Activated CD8-positive, alpha-beta memory T cell treated with anti-CD3 and anti-CD28 coated beads for 48 hours (primary cell): ENCODE results near the gene COX7A2.

ENCODE experiments used
- DNase-seq, 3 experiments: peaks; one replicate each; pipeline ENCODE4 v3.0.0-alpha.2; 2020; ENCODE audit warnings: low read depth in 2 of 3, low spot score in 2 of 3

COX7A2 gene

DNA sequence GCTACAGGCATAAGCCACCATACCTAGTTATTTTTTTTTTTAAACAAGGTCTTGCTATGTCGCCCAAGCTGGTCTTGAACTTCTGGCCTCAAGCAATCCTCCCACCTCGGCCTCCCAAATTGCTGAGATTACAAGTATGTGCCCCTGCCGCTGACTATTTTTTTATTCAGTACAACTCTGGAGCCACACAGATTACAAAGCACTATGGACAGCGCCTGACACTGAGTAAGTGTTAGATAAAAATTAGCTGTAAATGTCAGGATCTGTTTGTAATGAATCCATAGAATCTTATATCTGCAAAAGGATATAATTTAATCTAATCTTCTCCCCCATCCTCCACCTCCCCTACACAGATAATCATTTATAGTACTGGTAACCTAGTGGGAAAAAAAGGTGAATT, 22.5 kb downstream of the COX7A2 start:
- no peak for DNase-seq

DNA sequence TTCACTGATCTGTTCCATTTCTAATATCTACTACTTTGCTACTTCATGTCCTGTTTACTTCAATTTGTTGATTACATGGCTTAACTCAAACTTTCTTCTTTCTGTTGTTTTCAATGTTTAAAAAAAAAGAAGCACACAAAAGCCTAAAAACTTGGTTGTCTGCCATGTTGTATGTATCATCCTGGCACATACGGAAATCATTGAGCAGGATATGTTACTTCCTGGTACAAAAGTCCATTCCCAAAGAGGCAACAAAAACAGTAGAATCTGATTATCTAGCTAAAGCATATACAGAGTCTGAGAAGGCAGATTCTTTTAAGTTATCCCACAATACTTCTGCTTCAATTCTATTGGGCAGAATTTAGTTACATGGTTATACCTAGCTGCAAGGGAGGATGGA, 23.2 kb downstream of the COX7A2 start:
- no peak for DNase-seq

DNA sequence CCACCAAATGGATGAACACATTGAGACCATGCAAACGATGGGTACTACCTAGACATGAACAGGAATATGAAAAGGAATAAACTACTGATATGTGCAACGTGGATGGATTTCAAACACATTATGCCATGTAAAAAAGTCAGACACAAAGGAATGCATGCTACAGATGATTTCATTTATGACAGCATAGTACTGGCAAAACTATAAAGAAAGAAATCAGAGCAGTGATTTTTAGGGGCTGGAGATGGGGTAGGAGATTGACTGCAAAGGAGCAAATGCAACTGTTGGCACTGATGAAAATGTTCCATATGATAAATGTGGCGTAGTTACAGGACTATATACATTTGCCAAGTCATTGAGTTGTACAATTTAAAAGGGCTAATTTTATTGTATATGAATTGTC, 24.3 kb downstream of the COX7A2 start:
- no peak for DNase-seq

DNA sequence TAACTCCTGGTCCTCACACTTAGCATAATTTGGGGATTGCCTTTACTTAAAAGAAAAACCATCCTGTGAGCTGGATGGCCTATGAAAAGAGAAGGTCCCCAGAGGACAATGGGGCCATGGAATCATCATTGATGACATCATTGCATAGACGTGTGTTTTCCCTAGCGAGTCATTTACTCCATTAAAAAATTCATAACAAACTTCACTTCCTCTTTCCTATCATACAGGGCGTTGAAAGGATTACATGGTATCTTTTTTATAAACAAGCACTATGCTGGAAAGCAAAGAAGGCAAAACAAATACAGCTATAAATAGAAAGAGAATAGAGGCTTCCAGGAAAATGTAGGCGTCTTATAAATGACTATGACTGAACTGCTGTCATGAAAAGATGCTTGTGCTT, 26.4 kb downstream of the COX7A2 start:
- DNase-seq = no peak

DNA sequence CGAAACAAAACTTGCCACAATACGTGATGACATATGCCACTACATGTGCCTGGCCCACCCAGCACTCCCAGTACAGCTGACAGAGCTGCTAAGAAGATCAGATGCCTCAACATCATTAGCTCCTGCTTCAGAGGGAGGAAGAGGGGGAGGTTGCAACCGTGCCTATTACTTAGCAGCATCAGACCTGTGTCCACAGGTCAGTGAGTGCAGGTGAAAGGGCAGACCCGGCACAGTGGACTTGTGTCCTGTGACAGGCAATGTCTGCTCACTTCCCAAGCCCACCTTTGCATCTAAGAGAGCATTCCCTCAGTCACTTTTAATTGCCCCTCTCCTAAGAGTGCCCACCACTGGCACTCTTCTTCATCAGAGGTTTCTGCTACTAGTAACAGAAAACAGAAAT, 28.3 kb downstream of the COX7A2 start:
- DNase-seq = no peak

DNA sequence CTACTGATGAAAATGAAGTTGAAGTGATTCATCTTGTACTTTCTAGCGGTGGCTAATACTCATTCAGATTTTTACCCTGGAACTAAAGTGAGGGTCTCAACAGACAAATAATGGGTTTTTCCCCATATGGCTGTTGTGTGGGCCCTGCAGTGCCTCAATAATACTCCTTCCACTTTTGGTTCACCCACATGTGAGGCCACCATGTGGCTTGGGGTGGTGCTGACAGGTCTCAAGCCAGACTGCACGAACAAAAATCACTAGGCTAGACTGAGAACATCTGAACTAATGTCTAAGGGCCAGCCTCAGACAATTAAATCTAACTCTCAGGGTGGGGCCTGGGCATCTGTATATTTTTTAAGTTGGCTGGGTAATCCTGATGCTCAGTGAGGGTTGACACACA, 29.9 kb downstream of the COX7A2 start:
- no peak for DNase-seq

DNA sequence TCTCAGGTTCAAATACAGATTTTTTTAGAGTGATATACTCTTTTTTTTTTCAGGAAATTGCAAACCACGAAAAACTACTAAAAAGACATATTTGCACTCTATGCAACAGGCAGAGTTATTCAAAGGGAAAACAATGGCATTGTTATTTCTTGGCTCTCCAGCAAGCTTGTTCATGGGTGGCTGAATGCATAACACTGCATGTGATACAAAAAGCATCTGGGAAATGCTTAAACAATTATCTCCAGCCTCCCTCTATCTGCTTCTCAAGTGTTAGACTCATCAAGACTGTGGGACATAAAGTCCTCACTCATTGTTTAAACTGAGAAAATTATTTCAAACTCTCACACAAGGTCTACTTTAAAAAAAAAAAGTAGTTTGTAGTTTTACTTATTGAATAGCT, 30.5 kb downstream of the COX7A2 start:
- no peak for DNase-seq

DNA sequence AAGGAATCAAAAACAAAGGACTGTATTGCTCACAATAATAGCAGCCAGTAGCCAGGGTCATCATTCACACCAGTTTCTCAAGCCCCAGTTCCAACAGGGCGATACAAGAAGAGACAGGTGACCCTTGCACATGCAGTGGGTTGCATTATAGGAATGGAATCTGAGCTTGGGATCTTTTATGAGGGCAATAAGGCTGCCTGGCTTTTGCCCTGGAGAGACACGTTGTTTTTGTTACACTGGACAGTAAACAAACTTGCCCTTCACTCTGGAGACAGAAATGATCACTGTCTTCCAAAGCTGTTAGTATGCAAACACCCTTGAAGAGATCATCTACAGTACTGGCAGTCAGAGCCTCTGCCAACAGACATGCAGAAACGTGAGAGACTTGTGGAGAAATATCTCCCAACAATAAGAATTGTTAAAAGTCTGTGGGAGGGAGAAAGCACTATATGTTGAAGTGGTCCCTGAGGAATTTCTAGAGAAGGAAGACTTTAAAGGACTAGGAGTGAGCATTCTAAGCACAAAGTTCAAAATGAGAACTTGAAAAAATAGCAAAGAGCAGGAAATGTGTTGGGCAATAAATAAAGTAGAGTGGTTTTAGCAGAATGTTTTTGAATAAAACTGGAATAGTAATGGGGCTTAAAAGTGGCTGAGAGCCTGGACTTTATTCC, 31.5 kb downstream of the COX7A2 start:
- DNase-seq = no peak

DNA sequence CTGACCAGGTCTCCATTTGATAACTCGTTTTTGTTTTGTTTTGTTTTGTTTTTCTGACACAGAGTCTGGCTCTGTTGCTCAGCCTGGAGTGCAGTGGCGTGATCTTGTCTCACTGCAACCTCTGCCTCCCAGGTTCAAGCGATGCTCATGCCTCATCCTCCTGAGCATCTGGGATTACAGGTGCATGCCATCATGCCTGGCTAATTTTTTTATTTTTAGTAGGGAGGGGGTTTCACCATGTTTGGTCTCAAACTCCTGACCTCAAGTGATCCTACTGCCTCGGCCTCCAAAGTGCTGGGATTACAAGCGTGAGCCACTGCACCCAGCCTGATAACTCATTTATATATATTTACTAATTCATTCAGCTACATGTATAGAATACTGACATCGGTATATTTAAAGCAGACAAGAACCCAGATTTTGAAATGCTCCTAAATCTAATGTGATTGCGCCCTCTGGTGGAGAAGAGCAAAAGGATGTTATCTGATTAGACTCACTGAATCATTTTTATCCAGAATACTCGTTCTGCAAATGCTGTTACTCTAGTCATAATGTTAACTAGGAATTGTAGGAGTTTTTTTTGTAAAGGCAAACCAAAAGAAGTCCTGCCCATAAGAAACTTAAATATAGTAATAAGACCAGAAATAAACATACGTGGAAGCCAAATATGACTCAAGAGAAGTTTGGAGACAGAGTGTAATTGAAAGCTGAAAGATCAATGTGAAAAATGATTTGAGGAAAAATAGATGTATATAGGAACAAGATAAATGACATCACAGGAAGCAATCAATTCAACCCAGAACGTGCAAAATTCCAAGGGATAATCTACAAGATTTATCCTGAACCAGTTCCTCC, 32.5 kb downstream of the COX7A2 start:
- DNase-seq = no peak

DNA sequence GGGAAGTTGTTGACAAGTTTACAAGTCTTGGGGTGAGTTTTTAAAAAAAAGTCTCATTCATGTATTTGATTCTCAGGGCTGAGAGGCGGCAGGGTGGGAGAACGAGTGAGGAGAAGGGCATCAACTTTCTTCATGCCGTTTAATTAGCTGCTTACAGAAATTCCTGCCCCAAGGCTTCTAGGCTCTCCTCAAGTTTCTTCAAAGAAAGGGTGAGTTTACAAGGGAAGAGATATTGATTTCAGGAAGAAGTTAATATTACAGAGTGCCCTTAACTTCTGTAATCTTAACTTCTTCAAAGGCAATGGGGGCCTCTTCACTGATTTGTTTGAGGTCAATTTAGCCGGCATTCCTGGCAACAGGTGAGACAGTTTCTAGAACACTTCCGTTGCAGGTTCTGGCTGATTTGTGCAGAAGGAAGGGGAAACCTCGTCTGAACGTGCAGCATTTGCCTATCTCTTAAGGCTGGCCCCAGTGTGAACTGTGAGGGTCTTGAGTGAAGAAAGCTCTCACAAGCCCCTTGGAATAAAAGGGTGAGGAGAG, 34.3 kb downstream of the COX7A2 start:
- no peak for DNase-seq

DNA sequence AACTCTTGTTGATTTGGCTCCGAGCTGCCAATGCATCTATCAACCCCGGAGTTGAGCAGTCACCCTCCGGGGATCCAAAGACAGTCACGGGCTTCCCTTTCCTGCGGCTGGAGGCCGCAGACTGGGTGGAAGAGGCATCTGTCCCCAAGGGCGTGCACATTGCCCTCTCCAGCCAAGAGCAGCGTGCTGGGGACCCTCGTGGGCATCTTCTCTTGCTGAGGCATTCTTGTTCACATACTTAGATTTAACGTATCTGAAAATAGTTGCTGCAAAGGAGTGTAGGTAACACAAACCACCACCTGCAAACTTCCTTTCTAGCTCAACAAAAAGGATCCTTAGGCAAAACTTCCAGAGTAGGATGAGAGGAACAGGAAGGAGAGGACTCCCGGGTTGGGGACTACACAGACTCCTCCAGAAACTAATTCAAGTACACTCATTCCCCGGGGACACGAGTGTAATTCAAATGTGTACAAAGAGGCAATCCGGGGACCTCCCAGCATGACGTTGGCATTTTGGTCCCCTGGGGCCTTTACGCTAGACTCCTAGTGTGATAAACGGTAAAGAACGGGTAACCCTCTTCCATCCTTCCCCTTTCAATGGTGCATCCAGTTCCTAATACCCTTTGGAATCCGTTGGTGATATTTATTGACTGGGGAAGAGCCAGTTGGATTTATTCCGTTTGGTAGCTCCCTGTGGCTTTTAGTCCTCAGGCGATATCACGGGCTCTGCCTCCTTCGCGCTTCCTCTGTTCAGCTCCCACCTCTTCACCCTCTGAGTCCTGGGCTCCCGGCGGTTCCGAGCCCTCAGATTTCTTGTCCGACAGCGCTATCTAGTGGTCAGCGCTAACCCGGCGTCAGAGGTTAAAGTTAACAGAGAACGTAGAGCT, 35.1 kb downstream of the COX7A2 start:
- peak; percentile 55 to 77 (median 74) for DNase-seq

DNA sequence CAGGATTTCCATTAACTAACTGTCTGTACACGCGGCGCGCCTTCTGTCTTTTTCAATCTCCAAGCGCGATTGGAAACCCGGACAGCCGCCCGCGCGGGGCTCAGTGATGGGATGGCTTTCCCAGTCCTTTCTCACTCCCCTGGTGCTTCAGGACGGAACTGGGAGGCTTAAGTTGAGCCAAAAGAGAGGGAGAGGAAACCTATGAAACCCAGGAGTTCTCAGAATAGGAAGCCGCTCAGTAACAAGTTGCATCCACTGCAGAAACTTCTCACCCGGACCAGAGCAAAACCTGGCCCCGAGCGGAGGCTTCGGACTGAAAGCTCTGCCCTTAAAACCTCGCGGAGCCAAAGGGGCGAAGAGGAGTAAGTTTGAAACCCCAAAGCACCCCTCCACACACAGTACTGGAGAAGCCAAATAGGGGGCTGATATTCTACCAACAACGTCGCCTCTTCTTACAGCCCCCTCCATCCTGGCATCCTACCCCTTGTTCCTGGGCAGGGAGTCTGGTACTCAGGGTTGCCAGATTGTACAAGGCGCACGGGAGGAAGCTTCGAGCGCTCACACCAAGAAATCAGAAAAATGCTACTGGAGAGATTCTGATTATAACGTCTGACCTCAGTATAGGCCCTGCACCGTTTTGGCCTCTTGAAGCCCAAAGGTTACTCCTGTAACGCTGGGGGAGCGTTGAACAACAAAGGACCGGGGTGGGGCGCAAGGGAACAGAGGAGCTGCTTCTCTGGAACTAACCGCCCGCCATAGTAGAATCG, 36.8 kb downstream of the COX7A2 start:
- no peak for DNase-seq

DNA sequence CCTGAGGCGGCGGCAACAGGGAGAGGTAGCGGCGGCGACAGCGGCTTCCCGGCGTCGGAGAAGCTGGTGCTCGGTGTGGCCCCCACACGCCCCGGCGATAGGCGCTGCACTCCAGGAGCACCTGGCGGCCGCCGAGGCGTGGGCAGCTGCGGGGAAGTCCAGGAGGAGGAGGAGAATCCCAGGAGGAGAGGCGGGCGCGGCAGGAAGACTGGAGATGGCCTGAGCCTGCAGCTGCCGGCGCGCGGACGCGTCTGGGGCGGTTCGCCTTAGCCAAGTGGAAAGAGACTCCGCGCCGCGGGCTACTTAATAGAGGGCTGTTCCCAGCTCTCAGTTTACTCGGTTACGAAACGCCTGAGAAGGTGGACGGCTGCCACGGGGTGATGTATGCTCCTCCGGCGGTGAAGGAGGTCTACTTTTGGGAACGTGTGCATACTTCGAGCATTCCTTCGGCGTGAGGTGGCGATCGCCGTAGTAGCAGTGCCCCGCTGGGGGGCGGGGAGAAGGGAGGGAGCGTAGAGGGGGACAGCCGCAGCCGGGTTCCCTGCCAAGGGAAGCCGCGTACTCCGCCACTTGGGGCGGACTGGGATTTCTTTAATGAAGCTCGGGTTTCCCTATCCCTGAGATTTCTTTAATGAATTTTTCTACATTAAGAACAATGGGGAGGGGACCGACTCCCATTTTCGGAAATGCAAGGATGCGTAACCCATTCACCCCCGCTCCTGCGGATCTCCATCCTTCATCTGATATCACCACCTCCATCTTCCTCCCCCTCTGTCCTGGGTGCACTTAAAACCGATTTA, 37.6 kb downstream of the COX7A2 start, which contains the start of gene COL12A1:
Gene COL12A1, minus strand, starts transcription at position 278 of the 800 bp plus-strand sequence. CDS start 3,261 bp downstream, outside the sequence.
- DNase-seq = no peak

DNA sequence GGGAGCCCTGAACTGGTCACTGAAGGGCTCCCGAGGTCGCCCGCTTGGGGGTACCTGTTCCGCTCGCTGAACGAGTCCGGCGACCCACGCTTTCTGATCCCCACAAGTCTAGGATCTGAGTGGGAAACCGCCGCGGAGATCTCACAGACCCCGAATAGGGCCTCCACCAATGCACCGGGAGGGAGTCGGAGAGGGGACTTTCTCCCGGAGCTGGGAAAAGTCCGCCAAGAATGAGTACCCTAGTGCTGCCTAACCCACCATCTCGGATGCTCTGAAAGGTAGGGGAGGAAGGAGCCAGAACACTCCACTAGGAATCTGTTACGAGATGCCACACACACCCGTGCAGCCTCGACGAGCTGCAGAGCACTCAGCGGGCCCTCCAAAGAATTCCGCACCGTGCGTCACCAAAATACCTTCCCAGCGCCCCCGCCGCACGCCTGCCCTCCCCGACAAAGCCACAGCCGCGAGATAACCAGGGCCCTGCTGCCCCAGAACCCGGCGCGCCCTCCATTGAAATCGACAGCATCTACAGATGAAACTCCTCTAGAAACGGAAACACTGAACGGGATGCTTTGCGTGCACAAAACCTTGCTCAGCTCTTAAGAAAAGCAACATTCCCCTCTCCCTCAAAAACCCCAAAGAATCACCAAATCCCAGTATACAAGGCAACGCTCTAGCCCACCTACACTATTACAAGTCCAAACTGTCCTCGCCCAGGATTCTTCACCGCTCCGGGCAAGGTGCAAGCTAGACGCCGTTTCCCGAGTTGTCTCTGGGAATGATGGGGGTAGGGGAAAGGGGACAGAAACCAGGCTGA, 38.4 kb downstream of the COX7A2 start:
- DNase-seq = no peak

DNA sequence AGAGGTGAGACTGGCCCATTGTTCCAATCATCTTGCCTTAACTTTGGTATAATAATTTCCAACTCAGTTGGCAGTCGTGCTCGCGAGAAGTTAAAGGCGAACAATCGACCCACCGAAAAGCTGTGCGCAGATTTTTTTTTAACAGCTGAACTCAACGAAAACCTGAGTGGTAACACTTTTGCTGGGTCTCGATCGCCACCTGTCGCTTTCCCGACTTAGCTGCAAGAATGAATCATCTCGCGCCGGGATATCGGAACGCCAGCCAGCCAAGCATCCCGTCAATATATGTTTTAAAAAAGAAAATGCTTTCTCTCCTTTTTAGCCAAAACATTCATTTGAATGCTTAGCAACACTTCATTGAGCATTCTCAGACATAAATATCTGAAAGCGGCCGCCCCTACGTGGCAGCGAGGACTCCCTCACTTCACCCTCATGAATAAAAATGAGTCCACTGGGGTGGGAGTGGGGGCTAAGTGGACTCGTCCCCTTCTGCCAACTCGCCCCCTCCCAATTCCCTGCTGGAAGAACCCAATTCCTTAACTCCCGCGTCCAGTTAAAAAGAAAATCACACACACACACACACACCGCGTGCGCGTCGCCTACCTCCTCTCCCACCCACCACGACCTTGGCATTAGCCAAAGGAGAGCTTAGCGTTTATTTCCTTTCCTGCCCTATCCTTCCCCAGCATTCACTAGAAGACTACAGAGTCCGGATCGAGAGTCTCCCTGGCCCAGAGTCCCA, 39.2 kb downstream of the COX7A2 start:
- no peak for DNase-seq

DNA sequence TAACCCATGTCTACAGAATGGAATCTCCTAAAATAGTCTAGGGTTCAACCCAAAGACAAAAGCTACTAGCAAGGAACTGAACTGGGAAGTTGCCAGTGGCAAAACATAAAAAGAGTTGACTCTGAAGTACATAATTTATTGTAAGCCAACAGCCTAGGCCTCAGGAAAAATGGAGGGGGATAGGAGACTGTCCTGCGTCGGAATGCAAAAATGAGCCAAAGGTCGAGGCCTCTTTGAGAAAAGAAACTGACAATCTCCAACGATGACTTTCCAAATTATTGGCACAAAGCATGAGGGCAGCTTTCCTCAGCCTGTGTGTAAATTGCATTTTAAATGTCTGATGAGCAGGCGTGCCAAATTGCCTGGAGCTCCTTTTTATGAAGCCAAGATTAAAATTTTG, 39.9 kb downstream of the COX7A2 start:
- no peak for DNase-seq

DNA sequence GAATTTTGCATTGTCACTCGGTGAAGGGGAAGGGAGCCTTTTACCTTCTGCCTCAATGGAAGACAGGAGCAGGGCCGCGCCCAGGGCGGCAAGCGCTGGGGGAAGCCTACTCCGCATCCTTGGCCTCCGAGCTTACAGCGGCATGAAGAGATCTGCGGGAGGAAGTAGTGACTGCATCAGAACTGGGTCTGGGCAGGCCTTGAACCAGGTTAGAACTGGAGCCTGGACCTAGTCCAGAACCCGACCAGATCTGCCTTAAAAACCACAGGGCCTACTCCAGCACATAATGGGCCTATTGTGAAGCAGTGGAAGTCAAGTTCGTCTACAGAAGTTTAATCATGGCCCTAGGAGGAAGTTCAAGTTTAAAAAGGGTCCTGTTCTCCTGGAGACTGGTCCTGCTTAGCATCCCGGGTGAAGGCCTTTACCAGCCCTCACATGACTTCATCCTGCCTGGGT, 40.9 kb downstream of the COX7A2 start:
- no peak for DNase-seq
